Upper lobe of left lung (tissue), 4 donors: ENCODE data around the gene TUSC2.

Experiments used
- EP300 ChIP-seq, 4 donors: sonication (generic); formaldehyde crosslinking; IDR thresholded peaks; one replicate each; pipeline ENCODE4 v1.5.1; 2017; ENCODE audit warnings: antibody characterized with exemption in 4 of 4, control low read depth in 2 of 4
- POLR2A ChIP-seq, 4 donors: fragments of 450-650 bp; IDR thresholded peaks; one replicate each; pipeline ENCODE4 v1.5.1; 2016 to 2017; ENCODE audit warnings: antibody characterized with exemption in 4 of 4, mild to moderate bottlenecking in 2 of 4
- POLR2AphosphoS5 ChIP-seq, 2 donors: sonication (generic); formaldehyde crosslinking; IDR thresholded peaks; one replicate each; pipeline ENCODE4 v1.5.1; 2017; ENCODE audit warnings: antibody characterized with exemption in 2 of 2
- TF ChIP-seq, protein P1 (sequence below), 6 experiments: fragments of 450-650 bp in 4 of 6; fragments of 200-600 bp in 2 of 6; sonication (generic) in 2 of 6; IDR thresholded peaks; one replicate each; pipeline ENCODE4 v1.5.1; 2016 to 2019; ENCODE audit warnings: antibody characterized with exemption in 6 of 6

DNA sequence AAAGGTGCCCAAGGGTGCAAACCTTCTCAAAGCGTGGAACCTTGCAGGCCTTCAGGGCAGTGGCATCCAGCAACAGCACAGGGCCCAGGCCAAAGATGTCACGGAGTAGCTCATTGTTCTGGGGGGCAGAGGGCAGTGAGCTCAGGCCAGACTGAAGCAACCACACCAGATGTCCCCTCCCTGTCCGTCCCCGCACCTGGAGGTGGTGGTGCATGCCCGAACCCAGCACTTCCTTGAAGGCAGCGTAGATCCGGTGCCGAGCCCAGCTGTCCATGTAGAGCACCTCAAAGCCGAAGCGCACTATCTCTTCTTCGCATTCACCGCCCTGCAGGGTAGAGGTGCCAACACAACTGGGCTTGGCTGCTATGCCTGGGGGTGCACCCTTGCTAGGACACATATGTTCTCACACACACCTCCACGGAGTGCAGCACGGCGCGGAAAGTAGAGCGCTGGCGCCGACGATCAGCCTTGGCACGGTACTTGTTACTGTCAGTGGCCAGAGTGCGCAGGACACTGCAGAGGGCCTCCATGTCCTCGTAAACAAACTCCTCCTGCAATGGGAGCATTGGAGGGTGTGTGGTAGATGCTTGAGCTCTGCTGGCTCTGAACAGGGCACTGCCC, 39.5 kb downstream of the TUSC2 start:
- TF ChIP-seq, protein P1, sequence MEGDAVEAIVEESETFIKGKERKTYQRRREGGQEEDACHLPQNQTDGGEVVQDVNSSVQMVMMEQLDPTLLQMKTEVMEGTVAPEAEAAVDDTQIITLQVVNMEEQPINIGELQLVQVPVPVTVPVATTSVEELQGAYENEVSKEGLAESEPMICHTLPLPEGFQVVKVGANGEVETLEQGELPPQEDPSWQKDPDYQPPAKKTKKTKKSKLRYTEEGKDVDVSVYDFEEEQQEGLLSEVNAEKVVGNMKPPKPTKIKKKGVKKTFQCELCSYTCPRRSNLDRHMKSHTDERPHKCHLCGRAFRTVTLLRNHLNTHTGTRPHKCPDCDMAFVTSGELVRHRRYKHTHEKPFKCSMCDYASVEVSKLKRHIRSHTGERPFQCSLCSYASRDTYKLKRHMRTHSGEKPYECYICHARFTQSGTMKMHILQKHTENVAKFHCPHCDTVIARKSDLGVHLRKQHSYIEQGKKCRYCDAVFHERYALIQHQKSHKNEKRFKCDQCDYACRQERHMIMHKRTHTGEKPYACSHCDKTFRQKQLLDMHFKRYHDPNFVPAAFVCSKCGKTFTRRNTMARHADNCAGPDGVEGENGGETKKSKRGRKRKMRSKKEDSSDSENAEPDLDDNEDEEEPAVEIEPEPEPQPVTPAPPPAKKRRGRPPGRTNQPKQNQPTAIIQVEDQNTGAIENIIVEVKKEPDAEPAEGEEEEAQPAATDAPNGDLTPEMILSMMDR (IDR thresholded peaks at IDR 0.05), result no peak
- TF ChIP-seq POLR2A (IDR thresholded peaks at IDR 0.05), result no peak
- no peak for TF ChIP-seq POLR2AphosphoS5 (IDR thresholded peaks at IDR 0.05)
- TF ChIP-seq EP300 (IDR thresholded peaks at IDR 0.05), result no peak
